ENCODE measurements around the gene NOTCH3.

NOTCH3 gene

DNA sequence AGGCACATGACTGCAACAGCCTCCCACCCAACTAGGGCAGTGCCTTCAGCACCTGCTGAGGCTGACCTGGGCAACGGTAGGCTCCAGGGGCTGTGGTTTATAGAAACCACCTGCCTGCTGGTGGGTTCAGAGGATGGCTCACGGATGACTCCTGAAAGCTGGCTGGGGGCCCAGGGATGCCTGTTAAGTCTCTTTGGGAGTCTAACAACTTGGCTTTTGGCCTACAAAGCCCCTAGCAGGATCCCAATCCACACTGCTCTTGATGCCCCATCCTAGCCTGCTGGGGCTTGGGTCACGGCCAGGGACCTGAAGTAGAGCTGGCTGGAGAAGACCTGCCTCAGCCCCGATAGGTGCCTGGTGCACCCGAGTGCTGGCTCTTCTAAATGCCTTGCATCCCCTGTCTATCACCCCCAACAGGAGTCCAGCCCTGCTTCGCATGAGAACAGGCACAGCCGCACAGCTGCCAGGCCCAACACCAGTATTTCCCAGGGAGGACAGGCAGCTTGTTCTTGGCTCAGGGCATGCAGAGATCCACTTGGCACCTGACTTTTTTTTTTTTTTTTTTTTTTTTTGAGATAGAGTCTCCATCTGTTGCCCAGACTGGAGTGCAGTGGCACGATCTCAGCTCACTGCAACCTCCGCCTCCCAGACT, 40.6 kb upstream of the NOTCH3 start:
- no peak overlapping the region for H3K27ac ChIP-seq
- TF ChIP-seq, protein P1, sequence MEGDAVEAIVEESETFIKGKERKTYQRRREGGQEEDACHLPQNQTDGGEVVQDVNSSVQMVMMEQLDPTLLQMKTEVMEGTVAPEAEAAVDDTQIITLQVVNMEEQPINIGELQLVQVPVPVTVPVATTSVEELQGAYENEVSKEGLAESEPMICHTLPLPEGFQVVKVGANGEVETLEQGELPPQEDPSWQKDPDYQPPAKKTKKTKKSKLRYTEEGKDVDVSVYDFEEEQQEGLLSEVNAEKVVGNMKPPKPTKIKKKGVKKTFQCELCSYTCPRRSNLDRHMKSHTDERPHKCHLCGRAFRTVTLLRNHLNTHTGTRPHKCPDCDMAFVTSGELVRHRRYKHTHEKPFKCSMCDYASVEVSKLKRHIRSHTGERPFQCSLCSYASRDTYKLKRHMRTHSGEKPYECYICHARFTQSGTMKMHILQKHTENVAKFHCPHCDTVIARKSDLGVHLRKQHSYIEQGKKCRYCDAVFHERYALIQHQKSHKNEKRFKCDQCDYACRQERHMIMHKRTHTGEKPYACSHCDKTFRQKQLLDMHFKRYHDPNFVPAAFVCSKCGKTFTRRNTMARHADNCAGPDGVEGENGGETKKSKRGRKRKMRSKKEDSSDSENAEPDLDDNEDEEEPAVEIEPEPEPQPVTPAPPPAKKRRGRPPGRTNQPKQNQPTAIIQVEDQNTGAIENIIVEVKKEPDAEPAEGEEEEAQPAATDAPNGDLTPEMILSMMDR (IDR thresholded peaks at IDR 0.05) = no peak
- no peak for TF ChIP-seq ZFX (IDR thresholded peaks at IDR 0.05; ENCODE audit: borderline replicate concordance)

DNA sequence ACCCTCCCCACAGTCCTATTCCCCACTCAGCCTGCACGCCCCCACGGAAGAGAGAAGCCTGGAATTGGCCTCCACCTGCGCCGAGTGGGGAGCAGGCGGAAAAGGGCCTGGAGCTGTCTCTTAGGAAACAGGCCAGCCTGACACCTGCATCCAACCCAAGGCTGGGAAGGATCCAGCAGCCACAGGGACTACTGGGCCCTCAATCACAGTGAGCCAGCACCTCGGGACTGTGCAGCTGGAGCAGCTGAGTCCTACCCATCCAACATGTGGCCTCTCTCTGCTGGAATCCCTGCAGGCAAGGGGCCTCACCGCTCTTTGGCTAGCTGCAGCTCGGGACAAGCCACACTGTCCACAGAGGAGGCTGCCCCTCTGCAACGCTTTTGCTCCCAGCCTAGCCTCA, 39.7 kb upstream of the NOTCH3 start:
- no peak for TF ChIP-seq ZFX (IDR thresholded peaks at IDR 0.05; ENCODE audit: borderline replicate concordance)
- TF ChIP-seq, protein P1 (IDR thresholded peaks at IDR 0.05) = no peak
- no peak overlapping the region for H3K27ac ChIP-seq

DNA sequence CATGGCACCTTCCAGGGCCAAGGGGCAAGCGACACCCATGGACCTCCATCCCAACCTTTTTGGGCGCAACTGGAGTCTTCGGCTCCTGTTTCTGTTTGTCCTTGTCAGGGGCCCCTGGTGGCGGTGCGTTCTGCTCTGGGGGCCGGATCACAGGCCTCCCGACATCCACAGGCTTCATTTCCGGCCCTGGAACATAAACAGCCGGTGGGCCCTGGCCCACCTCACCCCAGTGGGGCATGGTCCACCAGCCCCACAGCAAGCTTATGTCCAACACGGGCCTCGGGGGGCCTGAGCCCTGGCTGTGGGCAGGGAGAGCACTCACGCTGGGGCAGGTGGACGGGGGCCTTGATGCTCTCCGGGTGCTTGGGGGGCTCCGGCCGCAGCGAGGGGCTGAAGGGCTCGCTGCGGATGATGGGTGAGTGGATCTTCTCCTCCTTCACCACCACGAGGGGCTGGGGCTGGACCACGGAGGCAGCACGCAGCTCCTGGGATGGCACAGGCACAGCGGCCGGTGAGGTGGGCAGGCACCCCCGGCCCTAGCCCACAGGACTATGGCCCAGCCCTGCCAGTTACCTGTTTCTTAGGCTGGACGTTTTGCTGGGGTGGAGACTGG, 38.6 kb upstream of the NOTCH3 start:
- no peak overlapping the region for H3K27ac ChIP-seq
- TF ChIP-seq, protein P1 (IDR thresholded peaks at IDR 0.05) = no peak
- no peak for TF ChIP-seq ZFX (IDR thresholded peaks at IDR 0.05; ENCODE audit: borderline replicate concordance)

DNA sequence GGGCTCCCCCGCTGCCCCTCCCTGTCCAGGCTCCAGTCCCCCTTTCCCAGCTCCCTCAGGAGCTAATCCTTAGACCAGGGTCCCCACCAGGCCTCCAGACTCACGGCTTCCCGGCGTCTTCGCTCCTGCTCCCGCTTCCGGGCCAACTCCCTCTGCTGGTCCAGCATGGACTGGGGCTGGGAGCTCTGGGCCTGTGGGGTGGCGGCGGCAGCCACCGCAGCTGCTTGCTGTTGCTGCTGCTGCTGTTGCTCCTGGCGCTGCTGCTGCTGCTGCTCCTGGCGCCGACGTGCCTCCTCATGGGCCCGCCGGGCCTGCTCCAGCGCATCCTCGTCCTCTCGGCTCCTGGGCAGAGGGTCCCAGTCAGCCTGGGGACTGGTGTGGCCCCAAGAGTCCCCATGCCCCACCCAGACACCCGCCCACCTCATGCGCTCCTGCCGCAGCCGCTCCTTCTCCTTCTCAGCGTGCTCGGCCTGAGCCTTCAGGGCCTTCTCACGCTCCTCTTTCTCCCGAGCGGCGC, 37.9 kb upstream of the NOTCH3 start:
- TF ChIP-seq, protein P1 (IDR thresholded peaks at IDR 0.05) = no peak
- TF ChIP-seq ZFX (IDR thresholded peaks at IDR 0.05; ENCODE audit: borderline replicate concordance) = no peak
- no peak overlapping the region for H3K27ac ChIP-seq

DNA sequence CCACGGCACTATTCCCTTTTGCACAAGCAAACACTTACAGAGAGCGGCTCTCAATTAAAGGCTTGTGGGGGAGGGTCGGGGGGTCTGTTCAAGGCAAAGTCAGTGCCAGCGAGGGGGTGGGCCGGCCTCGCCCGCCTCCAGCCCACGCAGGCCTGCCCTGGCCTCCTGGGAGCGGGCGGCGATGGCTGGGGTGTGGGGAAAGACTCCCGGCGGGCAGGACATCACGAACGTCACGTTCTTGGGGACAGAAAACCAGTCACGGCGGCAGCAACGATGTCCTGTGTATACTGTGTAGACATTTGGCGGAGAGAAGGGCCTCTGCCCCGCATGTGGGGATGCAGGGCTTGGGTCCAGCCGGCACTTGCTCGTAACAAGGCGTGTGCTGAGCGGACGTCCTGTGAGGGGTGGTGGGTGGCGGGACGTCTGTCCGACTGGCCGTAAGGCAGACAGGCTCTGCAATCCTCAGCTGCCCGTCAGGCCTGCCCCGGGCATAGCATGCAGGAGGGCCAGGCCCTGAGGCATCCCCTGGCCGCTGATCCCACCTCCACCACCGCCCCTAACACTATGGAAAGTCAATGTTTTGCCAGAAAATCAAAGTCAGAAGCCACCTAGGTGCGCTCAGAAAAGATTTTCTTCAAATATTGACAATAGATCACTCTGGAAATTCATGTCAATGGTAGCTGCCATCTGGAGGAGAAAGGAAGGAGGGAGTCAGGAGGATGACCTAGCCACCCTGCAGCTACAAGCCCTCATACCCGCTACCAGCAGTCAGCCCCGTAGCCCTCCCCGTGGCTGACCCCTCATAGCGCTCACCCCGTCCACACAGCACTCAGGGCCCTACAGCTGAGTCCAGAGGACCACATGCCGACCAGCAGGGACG, 37.2 kb upstream of the NOTCH3 start:
- H3K27ac ChIP-seq = no peak overlapping the region
- no peak for TF ChIP-seq ZFX (IDR thresholded peaks at IDR 0.05; ENCODE audit: borderline replicate concordance)
- TF ChIP-seq, protein P1 (IDR thresholded peaks at IDR 0.05) = no peak

DNA sequence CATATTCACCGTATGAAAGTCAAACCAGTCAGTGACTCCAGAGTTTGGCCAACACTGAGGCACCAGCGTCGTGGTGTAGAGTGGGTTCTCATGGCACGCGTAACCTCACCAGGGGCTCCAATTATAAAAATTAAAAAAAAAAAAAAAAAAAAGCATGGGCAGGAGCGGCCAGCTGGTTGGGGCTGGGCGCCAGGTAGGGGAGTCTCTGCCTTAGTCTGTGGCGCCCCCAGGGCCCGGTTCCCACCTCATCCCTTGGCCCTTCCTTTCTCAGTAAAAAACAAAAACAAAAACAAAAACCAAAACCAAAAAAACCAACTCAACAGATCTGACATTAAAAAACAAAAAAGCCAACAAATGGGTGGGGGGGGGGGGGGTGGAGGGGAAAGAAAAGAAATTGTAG, 36.1 kb upstream of the NOTCH3 start:
- no peak for TF ChIP-seq ZFX (IDR thresholded peaks at IDR 0.05; ENCODE audit: borderline replicate concordance)
- TF ChIP-seq, protein P1 (IDR thresholded peaks at IDR 0.05) = no peak
- no peak overlapping the region for H3K27ac ChIP-seq
